ENCODE measurements around the gene CELSR3. TPM values are rescaled to one million over a fixed set of nuclear protein-coding genes. Genes with fewer than 3 reads are reported as not detected.
A peak's percentile ranks its signal among the peaks of the same experiment; 100 is the strongest.

Gene CELSR3
- total RNA-seq, 3 donors from 2014 or later, result 1.1 to 2.7 (median 2.3) TPM

DNA sequence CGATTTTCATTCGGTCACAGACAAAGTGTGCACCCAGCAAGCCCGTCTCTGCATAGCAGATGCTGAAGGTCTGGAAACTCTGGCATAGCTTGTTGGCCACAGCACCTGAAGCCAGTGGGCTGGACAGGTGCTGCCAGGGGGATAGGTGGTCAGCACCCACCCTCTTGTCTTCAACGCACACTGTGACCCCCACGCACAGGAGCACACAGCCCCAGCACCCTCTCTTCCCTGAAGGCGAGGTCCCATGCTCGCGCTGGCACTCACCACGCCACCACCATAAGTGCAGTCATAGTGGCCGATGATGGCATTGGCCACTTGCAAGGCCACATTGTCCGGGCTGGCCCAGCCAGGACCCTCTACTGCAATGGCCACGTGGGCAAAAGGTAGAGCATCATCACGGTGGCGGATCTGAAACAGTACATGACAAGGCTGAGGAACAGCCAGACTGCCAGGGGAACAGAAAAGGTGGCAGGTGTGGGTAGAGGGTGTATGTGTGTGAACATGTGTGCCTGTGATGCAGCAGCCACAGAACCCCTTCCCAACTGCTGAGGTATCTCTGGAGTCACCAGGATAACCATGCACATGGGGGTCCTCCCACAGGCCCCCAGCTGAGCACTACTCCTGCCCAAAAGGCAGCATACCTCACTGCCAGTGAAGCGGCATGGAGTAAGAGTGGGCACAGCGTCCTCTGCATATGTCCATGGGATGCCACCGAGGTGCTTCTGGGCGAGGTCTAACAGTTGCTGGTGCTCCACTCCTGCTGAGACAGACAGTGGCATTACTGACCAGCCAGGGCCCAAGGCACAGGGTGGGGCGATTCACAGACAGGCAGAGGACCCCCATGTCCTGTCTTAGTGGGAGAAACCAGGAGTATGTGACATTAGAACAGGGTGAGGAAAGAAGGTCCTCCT, 61.7 kb downstream of the CELSR3 start:
- intact Hi-C loops (cut with DNase I, micrococcal nuclease), result no loop called here
- no peak for ATAC-seq

DNA sequence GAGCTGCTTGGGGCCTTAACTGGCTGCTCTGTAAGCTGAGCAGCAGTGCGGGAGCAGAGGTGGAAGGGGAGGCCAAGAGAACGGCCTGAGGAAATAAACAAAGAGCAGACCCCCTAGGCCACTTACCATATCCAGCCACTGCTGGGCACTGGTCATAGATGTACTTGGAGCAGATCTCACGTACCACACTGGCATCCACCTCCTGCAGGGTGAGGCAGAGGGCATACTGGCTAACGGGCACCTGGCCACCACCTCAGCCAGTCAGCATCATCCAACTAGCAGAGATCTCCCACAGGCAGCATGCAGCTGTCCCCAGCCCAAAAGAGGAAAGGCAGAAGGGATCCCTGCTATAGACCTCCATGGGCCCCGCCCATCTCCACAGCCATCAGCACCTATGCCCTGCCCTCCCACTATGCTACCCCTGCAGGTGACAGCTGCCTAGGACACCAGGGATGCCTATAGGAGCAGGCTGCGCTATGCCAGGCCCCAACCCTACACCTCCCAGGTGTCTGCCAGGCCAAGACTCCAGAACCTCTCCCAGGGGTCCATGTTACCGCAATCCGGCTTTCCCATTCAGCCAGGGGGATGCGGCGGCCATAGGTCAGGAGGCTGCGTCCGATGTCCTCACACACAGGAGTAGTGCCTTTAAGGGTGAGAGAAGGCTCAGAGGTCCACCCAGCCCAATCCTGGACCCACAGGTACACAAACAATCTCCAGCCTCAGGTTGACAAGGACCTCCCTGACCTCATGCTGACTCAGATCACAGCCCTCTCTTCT, 63.0 kb downstream of the CELSR3 start:
- intact Hi-C loops (cut with DNase I, micrococcal nuclease), result no loop called here
- no peak for ATAC-seq
- TF ChIP-seq, protein P1, sequence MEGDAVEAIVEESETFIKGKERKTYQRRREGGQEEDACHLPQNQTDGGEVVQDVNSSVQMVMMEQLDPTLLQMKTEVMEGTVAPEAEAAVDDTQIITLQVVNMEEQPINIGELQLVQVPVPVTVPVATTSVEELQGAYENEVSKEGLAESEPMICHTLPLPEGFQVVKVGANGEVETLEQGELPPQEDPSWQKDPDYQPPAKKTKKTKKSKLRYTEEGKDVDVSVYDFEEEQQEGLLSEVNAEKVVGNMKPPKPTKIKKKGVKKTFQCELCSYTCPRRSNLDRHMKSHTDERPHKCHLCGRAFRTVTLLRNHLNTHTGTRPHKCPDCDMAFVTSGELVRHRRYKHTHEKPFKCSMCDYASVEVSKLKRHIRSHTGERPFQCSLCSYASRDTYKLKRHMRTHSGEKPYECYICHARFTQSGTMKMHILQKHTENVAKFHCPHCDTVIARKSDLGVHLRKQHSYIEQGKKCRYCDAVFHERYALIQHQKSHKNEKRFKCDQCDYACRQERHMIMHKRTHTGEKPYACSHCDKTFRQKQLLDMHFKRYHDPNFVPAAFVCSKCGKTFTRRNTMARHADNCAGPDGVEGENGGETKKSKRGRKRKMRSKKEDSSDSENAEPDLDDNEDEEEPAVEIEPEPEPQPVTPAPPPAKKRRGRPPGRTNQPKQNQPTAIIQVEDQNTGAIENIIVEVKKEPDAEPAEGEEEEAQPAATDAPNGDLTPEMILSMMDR (IDR thresholded peaks at IDR 0.05), result no peak
- Histone ChIP-seq H3K36me3 (ENCODE audit: low read depth) (peaks cover 37% of the 10 kb centered on the region), H3K9me3 (no peaks in the 10 kb centered on the region), H3K4me1 (ENCODE audit: low read depth) (peaks cover 10% of the 10 kb centered on the region), H3K4me3 (no peak overlapping the region)
- no peak for DNase-seq

More for the DNA sequence above, 61.7 kb downstream of the CELSR3 start:
- Histone ChIP-seq H3K4me1 (ENCODE audit: low read depth) (no peaks in the 10 kb centered on the region), H3K36me3 (ENCODE audit: low read depth) (peaks cover 37% of the 10 kb centered on the region), H3K9me3 (no peaks in the 10 kb centered on the region), H3K4me3 (no peak overlapping the region)
- DNase-seq, result no peak
- TF ChIP-seq, protein P1 (IDR thresholded peaks at IDR 0.05), result no peak

DNA sequence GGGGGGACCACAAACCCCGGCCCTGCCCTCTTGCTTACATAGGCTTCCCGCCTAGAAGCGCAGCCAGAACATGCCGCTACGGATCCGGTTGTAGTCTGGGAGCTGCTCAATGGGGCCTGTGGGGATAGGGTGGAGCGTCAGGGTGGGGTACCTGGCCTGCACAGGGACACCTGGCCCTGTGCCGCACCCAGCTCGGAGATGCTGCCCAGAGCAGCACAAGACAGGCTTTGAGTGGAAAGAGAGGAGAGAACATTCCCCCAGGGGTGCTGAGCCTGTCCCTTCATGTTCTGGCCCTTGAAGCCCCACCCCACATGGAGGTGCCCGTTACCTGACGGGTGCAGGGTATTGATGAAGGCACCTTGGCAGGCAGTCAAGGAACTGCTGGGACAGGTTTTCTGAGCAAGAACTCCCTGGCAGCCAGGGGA, 63.6 kb downstream of the CELSR3 start:
- no peak for DNase-seq
- intact Hi-C loops (cut with DNase I, micrococcal nuclease), result no loop called here
- peaks cover 33% of the 10 kb centered on the region for H3K36me3 ChIP-seq (ENCODE audit: low read depth)

DNA sequence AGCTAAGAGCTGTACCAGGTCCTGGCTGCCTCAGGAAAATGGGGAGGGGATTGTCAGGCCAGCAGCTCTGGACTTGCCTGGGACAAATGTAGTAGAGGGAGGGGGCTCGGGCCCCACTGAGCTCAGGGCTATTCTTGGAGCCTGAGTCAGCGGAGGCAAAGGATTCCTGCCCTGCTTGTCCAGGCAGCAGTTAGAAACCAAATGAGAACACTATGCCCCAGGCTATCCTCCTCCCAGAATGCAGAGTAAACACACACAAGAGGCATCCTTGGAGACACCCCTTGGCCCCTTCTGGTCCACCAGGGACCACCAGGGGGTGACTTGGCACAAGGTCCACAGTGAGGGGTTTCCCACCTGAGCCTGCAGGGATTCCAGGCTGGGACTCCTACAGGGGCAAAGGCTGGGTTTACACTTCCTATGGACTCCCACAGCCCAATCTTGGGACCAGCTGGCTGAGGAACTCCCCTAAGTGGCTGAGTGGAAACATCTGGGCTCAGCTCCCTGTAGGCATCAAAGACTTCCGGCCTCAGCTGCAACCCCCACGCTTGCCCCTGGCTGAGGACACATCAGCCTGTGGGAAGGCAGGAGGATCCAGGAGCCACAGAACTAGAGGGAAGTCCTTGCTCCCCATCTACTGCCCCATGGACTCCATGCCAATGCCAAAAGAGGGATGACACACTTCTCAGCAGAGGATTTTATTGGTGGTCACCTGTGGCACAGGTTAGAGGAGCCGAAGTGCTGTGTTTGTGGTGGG, 64.2 kb downstream of the CELSR3 start:
- peak; percentile 26 for ATAC-seq
- Histone ChIP-seq H3K4me1 (ENCODE audit: low read depth) (peaks cover 15% of the 10 kb centered on the region), H3K9me3 (no peaks in the 10 kb centered on the region), H3K4me3 (no peak overlapping the region), H3K36me3 (ENCODE audit: low read depth) (peaks cover 29% of the 10 kb centered on the region)
- DNase-seq, result peak in 1 of 3 donors; percentile 38
- TF ChIP-seq, protein P1 (IDR thresholded peaks at IDR 0.05), result no peak
- intact Hi-C loops (cut with DNase I, micrococcal nuclease), result no loop called here

More for the DNA sequence above, 63.6 kb downstream of the CELSR3 start:
- Histone ChIP-seq H3K4me3 (no peak overlapping the region), H3K4me1 (ENCODE audit: low read depth) (peaks cover 15% of the 10 kb centered on the region), H3K9me3 (no peaks in the 10 kb centered on the region)
- peak; percentile 8 for ATAC-seq
- TF ChIP-seq, protein P1 (IDR thresholded peaks at IDR 0.05), result no peak

DNA sequence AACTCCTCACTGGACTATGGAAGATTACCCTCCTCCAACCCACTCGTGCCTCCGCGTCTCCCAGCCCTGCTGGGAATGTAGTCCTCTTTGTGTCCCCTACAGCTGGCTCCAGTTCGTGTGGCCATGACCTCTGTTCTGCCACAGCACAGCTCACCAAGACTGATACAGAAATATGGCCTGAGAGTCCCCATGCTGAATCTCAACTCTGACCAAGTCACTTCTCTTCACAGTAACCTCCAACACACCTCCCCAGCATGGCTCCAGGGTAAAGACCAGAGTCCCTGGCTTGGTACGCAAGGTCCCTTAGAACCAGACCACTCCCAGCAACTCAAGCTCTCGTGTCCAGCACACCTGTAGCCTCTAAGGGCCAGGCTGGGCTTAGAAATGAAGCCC, 65.3 kb downstream of the CELSR3 start:
- Histone ChIP-seq H3K4me3 (no peak overlapping the region), H3K9me3 (no peaks in the 10 kb centered on the region), H3K4me1 (ENCODE audit: low read depth) (peaks cover 15% of the 10 kb centered on the region), H3K36me3 (ENCODE audit: low read depth) (peaks cover 24% of the 10 kb centered on the region)
- TF ChIP-seq, protein P1 (IDR thresholded peaks at IDR 0.05), result no peak
- no peak for DNase-seq
- ATAC-seq, result no peak
- intact Hi-C loops (cut with DNase I, micrococcal nuclease), result no loop called here

All from mucosa of descending colon (tissue), 3 donors.